H1 (cell line): Measurements from ENCODE around the gene VSX2. TPM values are rescaled to one million over a fixed set of nuclear protein-coding genes. Genes with fewer than 3 reads are reported as not detected.

ENCODE experiments used
- CHD7 ChIP-seq: fragments of 300-600 bp; sonication (generic); IDR thresholded peaks from 2 replicates; pipeline ENCODE4 v1.7.1; 2012; ENCODE audit warnings: low read length, moderate library complexity, mild to moderate bottlenecking, inconsistent platforms; ENCODE audit not compliant: insufficient replicate concordance
- GTF2F1 ChIP-seq: IDR thresholded peaks from 2 replicates; pipeline ENCODE4 v1.6.1; 2012; ENCODE audit warnings: low read depth, low read length, improper control_type of control experiment, borderline replicate concordance
- KDM4A ChIP-seq: IDR thresholded peaks from one replicate; pipeline ENCODE4 v1.7.1; 2012; ENCODE audit warnings: low read depth, mild to moderate bottlenecking, moderate library complexity, low read length, inconsistent platforms; ENCODE audit not compliant: severe bottlenecking
- NRF1 ChIP-seq: IDR thresholded peaks from 2 replicates; pipeline ENCODE4 v1.6.1; 2011; ENCODE audit warnings: mild to moderate bottlenecking, low read depth, low read length, improper control_type of control experiment
- RAD21 ChIP-seq, 2 experiments: IDR thresholded peaks in 1 of 2; conservative IDR thresholded peaks in 1 of 2; 2 replicates each; pipeline ENCODE4 v1.6.1; 2011; ENCODE audit warnings: low read depth in 2 of 2, low read length in 2 of 2, improper control_type of control experiment in 1 of 2, inconsistent platforms in 1 of 2, mild to moderate bottlenecking in 1 of 2, moderate library complexity in 1 of 2
- SRF ChIP-seq: IDR thresholded peaks from 2 replicates; pipeline ENCODE4 v1.6.1; 2011; ENCODE audit warnings: mild to moderate bottlenecking, low read depth, low read length, moderate library complexity
- ZNF274 ChIP-seq: IDR thresholded peaks from 2 replicates; pipeline ENCODE4 v1.7.0; 2012; ENCODE audit warnings: low read length, borderline replicate concordance; ENCODE audit errors: extremely low read depth
- polyA plus RNA-seq, 7 experiments: library from polyadenylated mRNA; depleted of rRNA in 3 of 7; stranded (reverse) in 5 of 7; unstranded in 2 of 7; fragments of >200 nt in 5 of 7; fragments of 200-250 nt in 2 of 7; gene quantifications; 1 replicate in 5 of 7; 2 replicates in 1 of 7; 4 replicates in 1 of 7; pipeline versions ENCODE4 v1.2.1 to v1.2.3, GENCODE V29; 2011 to 2013; ENCODE audit warnings: missing spikeins in 2 of 7, mixed read lengths in 2 of 7
- total RNA-seq: library from RNA; stranded (reverse); fragmentation: NEBNext Ultra II Directional; extraction: Animal tissue kit (Norgen Biotek cat#: 25700); gene quantifications from 2 replicates; pipeline ENCODE4 v1.2.1, GENCODE V29; 2021

The VSX2 gene
- total and polyA plus RNA-seq, 2 of the 8 experiments (the other 6 are each of a cell fraction or from before 2014, with no cell fraction given), result 0.08 to 0.22 TPM

- no peak for TF ChIP-seq CHD7
- TF ChIP-seq KDM4A, result no peak
- no peak for TF ChIP-seq GTF2F1
- no peak for TF ChIP-seq ZNF274
- no peak for TF ChIP-seq SRF
- TF ChIP-seq RAD21 (IDR thresholded peaks at IDR 0.05 in 1 of 2, conservative IDR thresholded peaks at IDR 0.05 in 1 of 2; ENCODE audit: low read depth in 2 of 2, low read length in 2 of 2), result no peak
- no peak for TF ChIP-seq NRF1
Observed at GRCh38 chr14:74238974-74239847, at the start of gene VSX2 (continued).
